HEK293 (cell line): Measurements from ENCODE around the gene KIFC1.
A peak's percentile ranks its signal among the peaks of the same experiment; 100 is the strongest.

Source experiments
- BCL6B ChIP-seq: fragments of 450-650 bp; formaldehyde crosslinking; IDR thresholded peaks from 2 replicates; pipeline ENCODE4 v1.5.1; 2017; ENCODE audit warnings: missing biosample characterization, missing genetic modification characterization
- HIC1 ChIP-seq: fragments of 450-650 bp; formaldehyde crosslinking; IDR thresholded peaks from 2 replicates; pipeline ENCODE4 v1.5.1; 2016; ENCODE audit warnings: missing biosample characterization, missing genetic modification characterization
- KLF1 ChIP-seq: fragments of 450-650 bp; formaldehyde crosslinking; IDR thresholded peaks from 2 replicates; pipeline ENCODE4 v1.5.1; 2016; ENCODE audit warnings: missing biosample characterization, missing genetic modification characterization
- KLF10 ChIP-seq: fragments of 450-650 bp; IDR thresholded peaks from 2 replicates; pipeline ENCODE4 v1.5.1; 2018; ENCODE audit warnings: missing biosample characterization, mild to moderate bottlenecking, missing genetic modification characterization
- KLF9 ChIP-seq: fragments of 450-650 bp; formaldehyde crosslinking; IDR thresholded peaks from 2 replicates; pipeline ENCODE4 v1.5.1; 2016; ENCODE audit warnings: missing biosample characterization, missing genetic modification characterization, low read depth
- RBAK ChIP-seq: fragments of 450-650 bp; formaldehyde crosslinking; IDR thresholded peaks from 2 replicates; pipeline ENCODE4 v1.5.1; 2016; ENCODE audit warnings: missing biosample characterization, missing genetic modification characterization
- REST ChIP-seq: fragments of 450-650 bp; formaldehyde crosslinking; IDR thresholded peaks from 2 replicates; pipeline ENCODE4 v1.5.1; 2016; ENCODE audit warnings: missing biosample characterization, missing genetic modification characterization
- TSHZ1 ChIP-seq: fragments of 450-650 bp; formaldehyde crosslinking; IDR thresholded peaks from 2 replicates; pipeline ENCODE4 v1.5.1; 2016; ENCODE audit warnings: missing biosample characterization, missing genetic modification characterization, borderline replicate concordance
- WT1 ChIP-seq: fragments of 450-650 bp; formaldehyde crosslinking; IDR thresholded peaks from 2 replicates; pipeline ENCODE4 v1.5.1; 2016; ENCODE audit warnings: missing biosample characterization, missing genetic modification characterization
- ZFP41 ChIP-seq: fragments of 450-650 bp; formaldehyde crosslinking; IDR thresholded peaks from 2 replicates; pipeline ENCODE4 v1.5.1; 2016; ENCODE audit warnings: missing biosample characterization, missing genetic modification characterization, borderline replicate concordance
- ZFP69B ChIP-seq: fragments of 450-650 bp; formaldehyde crosslinking; IDR thresholded peaks from 2 replicates; pipeline ENCODE4 v1.5.1; 2016; ENCODE audit warnings: missing biosample characterization, missing genetic modification characterization
- ZNF10 ChIP-seq: fragments of 450-650 bp; formaldehyde crosslinking; IDR thresholded peaks from 2 replicates; pipeline ENCODE4 v1.5.1; 2017; ENCODE audit warnings: missing biosample characterization, missing genetic modification characterization
- ZNF174 ChIP-seq: fragments of 450-650 bp; formaldehyde crosslinking; IDR thresholded peaks from 2 replicates; pipeline ENCODE4 v1.5.0; 2017; ENCODE audit warnings: missing biosample characterization, mild to moderate bottlenecking, missing genetic modification characterization
- ZNF221 ChIP-seq: fragments of 450-650 bp; formaldehyde crosslinking; IDR thresholded peaks from 2 replicates; pipeline ENCODE4 v1.5.1; 2017; ENCODE audit warnings: missing biosample characterization, missing genetic modification characterization, borderline replicate concordance
- ZNF223 ChIP-seq: fragments of 450-650 bp; formaldehyde crosslinking; IDR thresholded peaks from 2 replicates; pipeline ENCODE4 v1.5.1; 2016; ENCODE audit warnings: missing biosample characterization, missing genetic modification characterization
- ZNF24 ChIP-seq: fragments of 450-650 bp; formaldehyde crosslinking; IDR thresholded peaks from 2 replicates; pipeline ENCODE4 v1.5.1; 2016; ENCODE audit warnings: missing biosample characterization, missing genetic modification characterization
- ZNF404 ChIP-seq: fragments of 450-650 bp; formaldehyde crosslinking; IDR thresholded peaks from 2 replicates; pipeline ENCODE4 v1.5.1; 2017; ENCODE audit warnings: missing biosample characterization, missing genetic modification characterization
- ZNF416 ChIP-seq: fragments of 450-650 bp; formaldehyde crosslinking; IDR thresholded peaks from 2 replicates; pipeline ENCODE4 v1.5.1; 2016; ENCODE audit warnings: missing biosample characterization, missing genetic modification characterization
- ZNF473 ChIP-seq: fragments of 450-650 bp; formaldehyde crosslinking; IDR thresholded peaks from 2 replicates; pipeline ENCODE4 v1.5.1; 2017; ENCODE audit warnings: missing biosample characterization, missing genetic modification characterization
- ZNF514 ChIP-seq: fragments of 450-650 bp; formaldehyde crosslinking; IDR thresholded peaks from 2 replicates; pipeline ENCODE4 v1.5.1; 2016; ENCODE audit warnings: missing biosample characterization, missing genetic modification characterization
- ZNF530 ChIP-seq: fragments of 450-650 bp; formaldehyde crosslinking; IDR thresholded peaks from 2 replicates; pipeline ENCODE4 v1.5.1; 2016; ENCODE audit warnings: low read depth, missing biosample characterization, missing genetic modification characterization
- ZNF548 ChIP-seq: fragments of 450-650 bp; formaldehyde crosslinking; IDR thresholded peaks from 2 replicates; pipeline ENCODE4 v1.5.1; 2016; ENCODE audit warnings: missing biosample characterization, missing genetic modification characterization
- ZNF560 ChIP-seq: fragments of 450-650 bp; formaldehyde crosslinking; IDR thresholded peaks from 2 replicates; pipeline ENCODE4 v1.5.1; 2017; ENCODE audit warnings: missing biosample characterization, missing genetic modification characterization, borderline replicate concordance
- ZNF571 ChIP-seq: fragments of 450-650 bp; formaldehyde crosslinking; IDR thresholded peaks from 2 replicates; pipeline ENCODE4 v1.5.0; 2017; ENCODE audit warnings: missing biosample characterization, missing genetic modification characterization
- ZNF585B ChIP-seq: fragments of 450-650 bp; formaldehyde crosslinking; IDR thresholded peaks from 2 replicates; pipeline ENCODE4 v1.5.1; 2016; ENCODE audit warnings: missing biosample characterization, missing genetic modification characterization
- ZNF600 ChIP-seq: fragments of 450-650 bp; formaldehyde crosslinking; IDR thresholded peaks from 2 replicates; pipeline ENCODE4 v1.5.1; 2016; ENCODE audit warnings: missing biosample characterization, missing genetic modification characterization
- ZNF645 ChIP-seq: fragments of 450-650 bp; formaldehyde crosslinking; IDR thresholded peaks from 2 replicates; pipeline ENCODE4; 2016; ENCODE audit warnings: missing biosample characterization, missing genetic modification characterization
- ZNF776 ChIP-seq: fragments of 450-650 bp; formaldehyde crosslinking; IDR thresholded peaks from 2 replicates; pipeline ENCODE4 v1.5.0; 2017; ENCODE audit warnings: missing biosample characterization, missing genetic modification characterization, borderline replicate concordance
- ZNF791 ChIP-seq: fragments of 450-650 bp; formaldehyde crosslinking; IDR thresholded peaks from 2 replicates; pipeline ENCODE4 v1.5.1; 2016; ENCODE audit warnings: missing biosample characterization, missing genetic modification characterization
- ZNF830 ChIP-seq: fragments of 450-650 bp; IDR thresholded peaks from 2 replicates; pipeline ENCODE4 v1.5.0; 2018; ENCODE audit warnings: missing biosample characterization, missing genetic modification characterization, low read depth, mild to moderate bottlenecking, moderate library complexity

The KIFC1 gene

GRCh38 chr6:33433544-33434191 is 42.0 kb downstream of the KIFC1 start (continued):
- TF ChIP-seq ZNF585B (tag by site-specific recombination) (no peak), ZNF560 (tag by site-specific recombination) (no peak), ZNF645 (tag by site-specific recombination) (no peak), BCL6B (tag by site-specific recombination) (peak; percentile 14; the same call in 1 of the 2 replicates), ZFP41 (tag by site-specific recombination) (no peak), TSHZ1 (tag by site-specific recombination) (no peak), ZNF548 (tag by site-specific recombination) (no peak), ZNF174 (tag by site-specific recombination) (no peak), ZNF221 (no peak), REST (tag by site-specific recombination) (no peak), ZNF791 (tag by site-specific recombination) (no peak), ZNF404 (tag by site-specific recombination) (no peak), ZNF530 (tag by site-specific recombination) (no peak), ZNF24 (no peak), ZNF223 (tag by site-specific recombination) (0 out of 2 replicates have a peak, but pooled peaks have one; percentile 11), ZNF830 (tag by site-specific recombination) (no peak), ZNF416 (no peak), KLF10 (no peak), ZNF600 (tag by site-specific recombination) (no peak), ZNF571 (peak; percentile 70; the same call in 1 of the 2 replicates), RBAK (tag by site-specific recombination) (0 out of 2 replicates have a peak, but pooled peaks have one; percentile 18), KLF1 (tag by site-specific recombination) (0 out of 2 replicates have a peak, but pooled peaks have one; percentile 9), KLF9 (no peak), ZNF10 (tag by site-specific recombination) (no peak), HIC1 (tag by site-specific recombination) (no peak), ZNF473 (tag by site-specific recombination) (no peak), ZNF514 (tag by site-specific recombination) (no peak), ZFP69B (tag by site-specific recombination) (no peak), ZNF776 (tag by site-specific recombination) (0 out of 2 replicates have a peak, but pooled peaks have one; percentile 33), WT1 (tag by site-specific recombination) (no peak)
